MG63 (cell line): ENCODE measurements around the gene PNISR. TPM values are rescaled to one million over a fixed set of nuclear protein-coding genes. Genes with fewer than 3 reads are reported as not detected.
A peak's percentile ranks its signal among the peaks of the same experiment; 100 is the strongest.

Experiments used
- DNase-seq: peaks from one replicate; pipeline ENCODE4 v3.0.0-alpha.2; 2020
- H3K27me3 ChIP-seq: fragments of 250-450 bp; sonication (Bioruptor Pico); 2 replicates; pipeline ENCODE4 v1.5.1; 2020; ENCODE audit warnings: mild to moderate bottlenecking, moderate library complexity
- H3K36me3 ChIP-seq: fragments of 250-450 bp; sonication (Bioruptor Pico); 2 replicates; pipeline ENCODE4 v1.5.1; 2020; ENCODE audit warnings: mild to moderate bottlenecking, moderate library complexity
- H3K4me3 ChIP-seq: fragments of 250-450 bp; sonication (Bioruptor Pico); 2 replicates; pipeline ENCODE4 v1.5.1; 2020; ENCODE audit warnings: mild to moderate bottlenecking, moderate library complexity
- H3K9me3 ChIP-seq: fragments of 250-450 bp; sonication (Bioruptor Pico); 2 replicates; pipeline ENCODE4 v1.5.1; 2020; ENCODE audit warnings: mild to moderate bottlenecking, moderate library complexity
- total RNA-seq: library from RNA; depleted of rRNA; stranded (reverse); fragments of >200 nt; shearing (Covaris generic); gene quantifications from 2 replicates; pipeline ENCODE4 v1.2.3, GENCODE V29; 2014; ENCODE audit warnings: low replicate concordance

PNISR gene
- total RNA-seq, 1 experiment from 2014 or later: 9.4 TPM

- no peaks in the 10 kb centered on the region for H3K9me3 ChIP-seq
- no peak for DNase-seq
- H3K27me3 ChIP-seq: no peaks in the 10 kb centered on the region
- H3K36me3 ChIP-seq: peaks cover 32% of the 10 kb centered on the region
- no peak overlapping the region for H3K4me3 ChIP-seq
Measured at GRCh38 chr6:99416892-99417767, 8.0 kb downstream of the PNISR start.

GRCh38 chr6:99416226-99416625 lies 8.9 kb downstream of the PNISR start:
- H3K27me3 ChIP-seq: no peaks in the 10 kb centered on the region
- H3K4me3 ChIP-seq: no peak overlapping the region
- no peak for DNase-seq
- H3K9me3 ChIP-seq: no peaks in the 10 kb centered on the region
- H3K36me3 ChIP-seq: peaks cover 31% of the 10 kb centered on the region

GRCh38 chr6:99415446-99415845 lies 9.7 kb downstream of the PNISR start:
- Histone ChIP-seq H3K27me3 (no peaks in the 10 kb centered on the region), H3K4me3 (no peak overlapping the region), H3K9me3 (no peaks in the 10 kb centered on the region), H3K36me3 (peaks cover 39% of the 10 kb centered on the region)
- no peak for DNase-seq

- no peak for DNase-seq
- H3K9me3 ChIP-seq: no peaks in the 10 kb centered on the region
- H3K4me3 ChIP-seq: no peak overlapping the region
- H3K27me3 ChIP-seq: no peaks in the 10 kb centered on the region
- H3K36me3 ChIP-seq: peaks cover 66% of the 10 kb centered on the region
Measured at GRCh38 chr6:99412065-99412464, 13.0 kb downstream of the PNISR start.

GRCh38 chr6:99409672-99410071 lies 15.4 kb downstream of the PNISR start:
- H3K27me3 ChIP-seq: no peaks in the 10 kb centered on the region
- H3K4me3 ChIP-seq: no peak overlapping the region
- peaks cover 82% of the 10 kb centered on the region for H3K36me3 ChIP-seq
- H3K9me3 ChIP-seq: no peaks in the 10 kb centered on the region
- DNase-seq: no peak

- H3K27me3 ChIP-seq: no peaks in the 10 kb centered on the region
- peaks cover 86% of the 10 kb centered on the region for H3K36me3 ChIP-seq
- H3K4me3 ChIP-seq: no peak overlapping the region
- no peaks in the 10 kb centered on the region for H3K9me3 ChIP-seq
- no peak for DNase-seq
Measured at GRCh38 chr6:99407076-99407475, 18.0 kb downstream of the PNISR start.

GRCh38 chr6:99402448-99402847 lies 22.7 kb downstream of the PNISR start:
- no peak for DNase-seq
- peaks cover 73% of the 10 kb centered on the region for H3K36me3 ChIP-seq
- H3K9me3 ChIP-seq: no peaks in the 10 kb centered on the region
- H3K27me3 ChIP-seq: no peaks in the 10 kb centered on the region
- H3K4me3 ChIP-seq: no peak overlapping the region

GRCh38 chr6:99397287-99397686 lies 27.8 kb downstream of the PNISR start:
- no peak for DNase-seq
- H3K27me3 ChIP-seq: no peaks in the 10 kb centered on the region

GRCh38 chr6:99393698-99394531 lies 31.2 kb downstream of the PNISR start, which contains the start of gene COQ3:
COQ3 (minus strand) TSS chr6:99394195; CDS start chr6:99394179, 16 bp downstream.
- no peaks in the 10 kb centered on the region; the same call in 1 of the 2 replicates for H3K9me3 ChIP-seq
- DNase-seq: peak; percentile 85
- H3K36me3 ChIP-seq: peaks cover 5% of the 10 kb centered on the region
- no peaks in the 10 kb centered on the region for H3K27me3 ChIP-seq
- peak within 1 kb of the TSS; percentile 80 for H3K4me3 ChIP-seq

More at GRCh38 chr6:99397287-99397686, 27.8 kb downstream of the PNISR start:
- Histone ChIP-seq H3K9me3 (no peaks in the 10 kb centered on the region; the same call in 1 of the 2 replicates), H3K36me3 (peaks cover 26% of the 10 kb centered on the region), H3K4me3 (no peak overlapping the region)

GRCh38 chr6:99393366-99393697 lies 31.8 kb downstream of the PNISR start:
- Histone ChIP-seq H3K4me3 (peak overlapping the region; percentile 80), H3K27me3 (no peaks in the 10 kb centered on the region), H3K36me3 (peaks cover 3% of the 10 kb centered on the region), H3K9me3 (no peaks in the 10 kb centered on the region; the same call in 1 of the 2 replicates)
- no peak for DNase-seq

- Histone ChIP-seq H3K4me3 (no peak overlapping the region), H3K36me3 (no peaks in the 10 kb centered on the region; the same call in none of the 2 replicates), H3K27me3 (no peaks in the 10 kb centered on the region), H3K9me3 (no peaks in the 10 kb centered on the region; the same call in 1 of the 2 replicates)
- DNase-seq: no peak
Measured at GRCh38 chr6:99390896-99391295, 34.2 kb downstream of the PNISR start.

GRCh38 chr6:99384507-99384906 lies 40.6 kb downstream of the PNISR start:
- no peaks in the 10 kb centered on the region for H3K27me3 ChIP-seq
- H3K36me3 ChIP-seq: no peaks in the 10 kb centered on the region
- H3K4me3 ChIP-seq: no peak overlapping the region
- H3K9me3 ChIP-seq: no peaks in the 10 kb centered on the region
- no peak for DNase-seq

GRCh38 chr6:99378636-99379035 lies 46.5 kb downstream of the PNISR start:
- H3K9me3 ChIP-seq: no peaks in the 10 kb centered on the region

GRCh38 chr6:99369533-99369932 lies 55.6 kb downstream of the PNISR start:
- Histone ChIP-seq H3K36me3 (no peaks in the 10 kb centered on the region), H3K27me3 (no peaks in the 10 kb centered on the region)
- no peak for DNase-seq

More at GRCh38 chr6:99378636-99379035, 46.5 kb downstream of the PNISR start:
- no peak for DNase-seq
- Histone ChIP-seq H3K27me3 (no peaks in the 10 kb centered on the region), H3K4me3 (no peak overlapping the region), H3K36me3 (no peaks in the 10 kb centered on the region)

GRCh38 chr6:99366852-99367251 lies 58.3 kb downstream of the PNISR start:
- Histone ChIP-seq H3K4me3 (no peak overlapping the region), H3K9me3 (no peaks in the 10 kb centered on the region), H3K36me3 (no peaks in the 10 kb centered on the region), H3K27me3 (no peaks in the 10 kb centered on the region)
- DNase-seq: no peak

More at GRCh38 chr6:99369533-99369932, 55.6 kb downstream of the PNISR start:
- Histone ChIP-seq H3K9me3 (no peaks in the 10 kb centered on the region), H3K4me3 (no peak overlapping the region)

GRCh38 chr6:99364026-99364425 lies 61.1 kb downstream of the PNISR start:
- Histone ChIP-seq H3K36me3 (no peaks in the 10 kb centered on the region), H3K4me3 (no peak overlapping the region), H3K9me3 (no peaks in the 10 kb centered on the region), H3K27me3 (no peaks in the 10 kb centered on the region)
- DNase-seq: no peak

GRCh38 chr6:99362678-99363268 lies 62.3 kb downstream of the PNISR start:
- Histone ChIP-seq H3K27me3 (no peaks in the 10 kb centered on the region), H3K4me3 (no peak overlapping the region), H3K36me3 (no peaks in the 10 kb centered on the region), H3K9me3 (no peaks in the 10 kb centered on the region)
- no peak for DNase-seq
